ENCODE measurements around the gene TNFRSF25. TPM values are rescaled to one million over a fixed set of nuclear protein-coding genes. Genes with fewer than 3 reads are reported as not detected.

Gene TNFRSF25
- polyA plus RNA-seq, 1 donor from 2014 or later: 52.2 TPM

GRCh38 chr1:6498576-6499111 is 32.7 kb upstream of the TNFRSF25 start:
- Histone ChIP-seq H2AFZ (ENCODE audit: low read depth, low read length) (no peak overlapping the region), H3K27ac (ENCODE audit: low read length) (no peak overlapping the region)

More at GRCh38 chr1:6498576-6499111, 32.7 kb upstream of the TNFRSF25 start:
- H4K20me1 ChIP-seq (ENCODE audit: insufficient read depth): no peaks in the 10 kb centered on the region
- no peak overlapping the region for H3K4me2 ChIP-seq (ENCODE audit: low read length)
- H3K79me2 ChIP-seq (replicated peaks; ENCODE audit: insufficient read depth, low read length): no peaks in the 10 kb centered on the region
- TF ChIP-seq EZH2 (IDR thresholded peaks at IDR 0.05; ENCODE audit: borderline replicate concordance, insufficient read depth, low read length, poor library complexity, severe bottlenecking): no peak
- no peak for TF ChIP-seq TAF1 (IDR thresholded peaks at IDR 0.05; ENCODE audit: low read depth)
- TF ChIP-seq EP300 (conservative IDR thresholded peaks at IDR 0.05; ENCODE audit: poor library complexity, severe bottlenecking): no peak
- no peak for TF ChIP-seq MXI1 (conservative IDR thresholded peaks at IDR 0.05; ENCODE audit: poor library complexity, severe bottlenecking)
- no peak for TF ChIP-seq SMC3 (conservative IDR thresholded peaks at IDR 0.05; ENCODE audit: poor library complexity)
- TF ChIP-seq RAD21 (conservative IDR thresholded peaks at IDR 0.05): no peak
- TF ChIP-seq REST (IDR thresholded peaks at IDR 0.05; ENCODE audit: borderline replicate concordance): no peak
- TF ChIP-seq POLR2AphosphoS5 (IDR thresholded peaks at IDR 0.05): no peak
- TF ChIP-seq CTCF (IDR thresholded peaks at IDR 0.05; ENCODE audit: poor library complexity, severe bottlenecking): no peak
- no peaks in the 10 kb centered on the region for H3K36me3 ChIP-seq (ENCODE audit: insufficient read depth, low read length)
- no peak overlapping the region for H3K4me3 ChIP-seq (ENCODE audit: low read length)
- H3K27me3 ChIP-seq (ENCODE audit: insufficient read depth, low read depth, low read length): no peaks in the 10 kb centered on the region
- no peaks in the 10 kb centered on the region for H3K9me3 ChIP-seq (ENCODE audit: low read length)
- no peaks in the 10 kb centered on the region for H3K9me2 ChIP-seq (ENCODE audit: insufficient read depth, low read length)
- H3F3A ChIP-seq (ENCODE audit: insufficient read depth, low read length, poor library complexity, severe bottlenecking): no peaks in the 10 kb centered on the region
- peak overlapping the region; percentile 26 for H3K9ac ChIP-seq (ENCODE audit: low read length)
